OCI-LY1 (cell line): ENCODE measurements around the gene CH25H.

Source experiments
- CTCF ChIP-seq: fragments of 200-600 bp; sonication (generic), shearing (Covaris generic); IDR thresholded peaks from 2 replicates; pipeline ENCODE4 v1.5.1; 2017; ENCODE audit warnings: mild to moderate bottlenecking, antibody characterized with exemption, low read length, moderate library complexity, mixed read lengths
- EZH2 ChIP-seq: fragments of 200-600 bp; sonication (generic), shearing (Covaris generic); IDR thresholded peaks from 2 replicates; pipeline ENCODE4 v1.8.0; 2017; ENCODE audit warnings: borderline replicate concordance, mixed run types, mild to moderate bottlenecking, antibody characterized with exemption, low read length, moderate library complexity, mixed read lengths

DNA sequence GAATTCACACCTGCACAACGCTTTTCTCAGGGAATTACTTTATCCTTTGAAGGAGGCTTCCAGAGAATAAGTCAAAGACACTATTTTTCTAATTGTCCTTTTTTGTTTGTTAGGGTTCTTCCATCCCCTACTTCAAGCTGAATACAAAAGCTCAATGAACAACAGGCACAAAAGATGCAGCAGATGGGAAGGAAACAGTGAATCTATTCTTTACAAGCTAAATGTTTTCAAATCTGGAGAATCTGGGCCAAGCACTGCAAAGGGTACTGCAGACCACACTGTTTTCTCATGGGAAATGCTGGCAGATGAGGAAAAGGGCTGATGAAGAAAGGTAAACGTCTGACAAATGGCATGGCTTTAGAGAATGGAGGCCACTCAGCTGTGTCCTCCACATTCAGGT is 25.9 kb upstream of the CH25H start:
- TF ChIP-seq CTCF (no peak), EZH2 (no peak)
